H9 (cell line): Measurements from ENCODE around the gene CENPC. TPM values are rescaled to one million over a fixed set of nuclear protein-coding genes. Genes with fewer than 3 reads are reported as not detected.

ENCODE experiments used
- DNase-seq: peaks from one replicate; pipeline ENCODE4 v3.0.0-alpha.2; 2017
- H2AFZ ChIP-seq: one replicate; pipeline ENCODE4 v1.6.1; 2013; ENCODE audit warnings: mild to moderate bottlenecking, low read length, control low read depth, moderate library complexity
- H2AK5ac ChIP-seq: 2 replicates; pipeline ENCODE4 v1.6.1; 2013; ENCODE audit warnings: low read length, control low read depth, mixed read lengths; ENCODE audit not compliant: insufficient read length
- H2BK120ac ChIP-seq: one replicate; pipeline ENCODE4 v1.6.1; 2013; ENCODE audit warnings: low read depth, mild to moderate bottlenecking, low read length, control low read depth, inconsistent platforms; ENCODE audit not compliant: poor library complexity, severe bottlenecking
- H2BK12ac ChIP-seq: 2 replicates; pipeline ENCODE4 v1.6.1; 2013; ENCODE audit warnings: low read length, control low read depth, mixed read lengths, low read depth; ENCODE audit not compliant: insufficient read length
- H2BK15ac ChIP-seq: 2 replicates; pipeline ENCODE4 v1.6.1; 2013; ENCODE audit warnings: low read depth, low read length, control low read depth
- H2BK20ac ChIP-seq: one replicate; pipeline ENCODE4 v1.6.1; 2013; ENCODE audit warnings: low read depth, mild to moderate bottlenecking, low read length, control low read depth, inconsistent platforms; ENCODE audit not compliant: poor library complexity, severe bottlenecking
- H2BK5ac ChIP-seq: 2 replicates; pipeline ENCODE4 v1.6.1; 2013; ENCODE audit warnings: low read length, control low read depth, mixed read lengths; ENCODE audit not compliant: insufficient read length
- H3K14ac ChIP-seq: 2 replicates; pipeline ENCODE4 v1.6.1; 2013; ENCODE audit warnings: low read length, control low read depth; ENCODE audit not compliant: insufficient read depth
- H3K18ac ChIP-seq: 2 replicates; pipeline ENCODE4 v1.6.1; 2013; ENCODE audit warnings: low read depth, mild to moderate bottlenecking, mixed read lengths, low read length, control low read depth; ENCODE audit not compliant: insufficient read length
- H3K23ac ChIP-seq: 2 replicates; pipeline ENCODE4 v1.6.1; 2013; ENCODE audit warnings: low read length, control low read depth, mixed read lengths, low read depth; ENCODE audit not compliant: insufficient read length
- H3K23me2 ChIP-seq: 2 replicates; pipeline ENCODE4 v1.6.1; 2013; ENCODE audit warnings: low read depth, mild to moderate bottlenecking, mixed read lengths, low read length, control low read depth; ENCODE audit not compliant: insufficient read length, poor library complexity, severe bottlenecking
- H3K27ac ChIP-seq: 2 replicates; pipeline ENCODE4 v1.5.1; 2013; ENCODE audit warnings: low read length, control low read depth, mixed read lengths, low read depth; ENCODE audit not compliant: insufficient read length
- H3K27me3 ChIP-seq: 2 replicates; pipeline ENCODE4 v1.6.1; 2013; ENCODE audit warnings: low read length, control low read depth, inconsistent platforms; ENCODE audit not compliant: insufficient read depth
- H3K4ac ChIP-seq: 2 replicates; pipeline ENCODE4 v1.6.1; 2013; ENCODE audit warnings: low read depth, mild to moderate bottlenecking, control low read depth, inconsistent platforms, low read length, moderate library complexity
- H3K4me1 ChIP-seq: 2 replicates; pipeline ENCODE4 v1.6.1; 2013; ENCODE audit warnings: low read length, control low read depth, inconsistent platforms; ENCODE audit not compliant: insufficient read depth
- H3K4me2 ChIP-seq: 2 replicates; pipeline ENCODE4 v1.6.1; 2013; ENCODE audit warnings: low read length, control low read depth, mixed read lengths; ENCODE audit not compliant: insufficient read length, insufficient read depth
- H3K56ac ChIP-seq: 2 replicates; pipeline ENCODE4 v1.6.1; 2013; ENCODE audit warnings: low read depth, mild to moderate bottlenecking, mixed read lengths, low read length, control low read depth; ENCODE audit not compliant: insufficient read length
- H3K79me1 ChIP-seq: 2 replicates; pipeline ENCODE4 v1.6.1; 2013; ENCODE audit warnings: low read depth, mild to moderate bottlenecking, moderate library complexity, low read length, control low read depth, inconsistent platforms; ENCODE audit not compliant: insufficient read depth, poor library complexity, severe bottlenecking
- H3K79me2 ChIP-seq: 2 replicates; pipeline ENCODE4 v1.6.1; 2013; ENCODE audit warnings: low read length, control low read depth, inconsistent platforms; ENCODE audit not compliant: insufficient read depth
- H3K9ac ChIP-seq: 2 replicates; pipeline ENCODE4 v1.6.1; 2013; ENCODE audit warnings: low read length, control low read depth, mixed read lengths; ENCODE audit not compliant: insufficient read length; ENCODE audit errors: extremely low read depth
- H3K9me3 ChIP-seq: one replicate; pipeline ENCODE4 v1.6.1; 2013; ENCODE audit warnings: low read depth, low read length, inconsistent platforms; ENCODE audit not compliant: control insufficient read depth
- H3T11ph ChIP-seq: one replicate; pipeline ENCODE4 v1.6.1; 2013; ENCODE audit warnings: mild to moderate bottlenecking, low read length, control low read depth, inconsistent platforms
- H4K20me1 ChIP-seq: one replicate; pipeline ENCODE4 v1.6.1; 2013; ENCODE audit not compliant: control insufficient read depth, insufficient read length, insufficient read depth
- H4K5ac ChIP-seq: 2 replicates; pipeline ENCODE4 v1.6.1; 2013; ENCODE audit warnings: low read depth, mild to moderate bottlenecking, mixed read lengths, low read length, control low read depth; ENCODE audit not compliant: insufficient read length
- H4K8ac ChIP-seq: replicated peaks from 2 replicates; pipeline ENCODE4 v1.6.1; 2013; ENCODE audit warnings: low read length, control low read depth, mixed read lengths, low read depth; ENCODE audit not compliant: insufficient read length
- H4K91ac ChIP-seq: 2 replicates; pipeline ENCODE4 v1.6.1; 2013; ENCODE audit warnings: low read depth, mild to moderate bottlenecking, moderate library complexity, mixed read lengths, low read length, control low read depth; ENCODE audit not compliant: insufficient read length
- H3K27ac Mint-ChIP-seq, 3 experiments: 2 replicates in 2 of 3; 3 replicates in 1 of 3; pipeline ENCODE4 v1.8.0; 2020 to 2021; ENCODE audit warnings: mixed read lengths in 3 of 3, mild to moderate bottlenecking in 1 of 3, moderate library complexity in 1 of 3
- H3K27me3 Mint-ChIP-seq: 2 replicates; pipeline ENCODE4 v1.8.0; 2021; ENCODE audit warnings: low read depth, mild to moderate bottlenecking, moderate library complexity, mixed read lengths
- H3K36me3 Mint-ChIP-seq, 3 experiments: 2 replicates in 2 of 3; 3 replicates in 1 of 3; pipeline ENCODE4 v1.8.0; 2020 to 2021; ENCODE audit warnings: low read depth in 3 of 3, mixed read lengths in 3 of 3; ENCODE audit not compliant: insufficient read depth in 1 of 3
- H3K4me1 Mint-ChIP-seq, 2 experiments: 2 replicates each; pipeline ENCODE4 v1.8.0; 2020; ENCODE audit warnings: mixed read lengths in 2 of 2
- H3K4me3 Mint-ChIP-seq, 2 experiments: 2 replicates in 1 of 2; 3 replicates in 1 of 2; pipeline ENCODE4 v1.8.0; 2020 to 2021; ENCODE audit warnings: mild to moderate bottlenecking in 2 of 2, mixed read lengths in 2 of 2, moderate library complexity in 1 of 2
- H3K9me3 Mint-ChIP-seq, 2 experiments: 2 replicates in 1 of 2; 3 replicates in 1 of 2; pipeline ENCODE4 v1.8.0; 2020; ENCODE audit warnings: mild to moderate bottlenecking in 2 of 2, mixed read lengths in 2 of 2, moderate library complexity in 1 of 2
- CTCF ChIP-seq: fragments of 200-600 bp; sonication (generic); conservative IDR thresholded peaks from 3 replicates; pipeline ENCODE4 v1.8.0; 2021; ENCODE audit warnings: antibody characterized with exemption, mild to moderate bottlenecking
- WGBS: extraction: QIAGEN DNeasy Blood & Tissue Kit; methylation state at CpG from one replicate; pipeline ENCODE4 v1.1.7; 2013; ENCODE audit warnings: missing lambda C conversion rate, low lambda C conversion rate, mixed read lengths; ENCODE audit not compliant: insufficient read length; ENCODE audit errors: extremely low coverage; 5-methylcytosine and 5-hydroxymethylcytosine counted together
- total RNA-seq: library from RNA; stranded (reverse); gene quantifications from 2 replicates; pipeline ENCODE4 v1.2.1, GENCODE V29; 2021

Gene CENPC
- total RNA-seq, 1 experiment from 2014 or later = 18.8 TPM

GRCh38 chr4:67499799-67500198 is 45.5 kb downstream of the CENPC start:
- H3K27me3 ChIP-seq = no peaks in the 10 kb centered on the region
- Mint-ChIP-seq H3K9me3 (no peaks in the 10 kb centered on the region), H3K27ac (no peak overlapping the region), H3K27me3 (no peaks in the 10 kb centered on the region), H3K4me1 (no peaks in the 10 kb centered on the region), H3K4me3 (no peak overlapping the region), H3K36me3 (peaks cover 3 to 29% (median 15%) of the 10 kb centered on the region in 3 experiments; a peak in 6 of 7 replicates)
- H3K27ac ChIP-seq = no peak overlapping the region
- H3K56ac ChIP-seq = no peak overlapping the region
- H3K23ac ChIP-seq = no peak overlapping the region
- no peak overlapping the region for H4K8ac ChIP-seq
- H3K18ac ChIP-seq = no peak overlapping the region
- H2BK15ac ChIP-seq = no peak overlapping the region
- no peak for TF ChIP-seq CTCF
- no peaks in the 10 kb centered on the region for H3K79me1 ChIP-seq
- no peaks in the 10 kb centered on the region for H3K23me2 ChIP-seq
- H2BK5ac ChIP-seq = no peak overlapping the region
- no peak overlapping the region for H3K4ac ChIP-seq
- no CpG with 5 or more reads among the region's 2 CpGs for WGBS
- DNase-seq = no peak
- H3K9ac ChIP-seq = no peak overlapping the region
- no peak overlapping the region for H3K14ac ChIP-seq
- no peak overlapping the region for H2BK20ac ChIP-seq
- no peak overlapping the region for H3T11ph ChIP-seq
- H3K9me3 ChIP-seq = no peaks in the 10 kb centered on the region
- H2AK5ac ChIP-seq = no peak overlapping the region
- H4K20me1 ChIP-seq = no peaks in the 10 kb centered on the region
- no peak overlapping the region for H2BK12ac ChIP-seq
- H2BK120ac ChIP-seq = no peak overlapping the region
- no peak overlapping the region for H2AFZ ChIP-seq
- H3K79me2 ChIP-seq = no peaks in the 10 kb centered on the region
- no peak overlapping the region for H3K4me2 ChIP-seq
- H4K91ac ChIP-seq = no peak overlapping the region
- H3K4me1 ChIP-seq = no peaks in the 10 kb centered on the region
- no peak overlapping the region for H4K5ac ChIP-seq
